ENCODE data around the gene NUTM2G.
"Not testable (repeated sequence)": the region's sequence is repeated elsewhere in the genome, so short reads cannot be mapped to it uniquely, and the experiment has no call there.

NUTM2G gene

DNA sequence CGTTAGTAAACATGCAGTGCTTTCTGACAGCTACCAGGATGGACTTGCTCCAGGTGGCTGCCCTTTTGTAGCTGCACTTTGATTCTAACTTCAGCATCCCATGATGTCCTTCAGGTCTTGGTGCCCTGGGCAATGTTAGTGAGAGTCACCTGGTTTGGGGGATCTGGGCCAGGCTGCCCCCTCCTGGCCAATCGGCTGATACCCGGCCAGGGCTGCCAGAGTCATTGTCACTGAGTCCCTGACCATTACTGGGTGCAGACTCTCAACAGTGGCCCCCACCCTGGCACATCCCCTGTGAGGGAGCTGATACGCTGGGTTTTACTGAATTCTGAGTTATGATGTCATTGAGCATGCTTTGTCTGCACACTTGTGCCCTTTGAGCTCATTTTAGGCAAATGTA, 13.5 kb downstream of the NUTM2G start:
- H3K9ac ChIP-seq (ENCODE audit: low read depth in 1 of 2, low read length in 2 of 2); H3K4me3 ChIP-seq (ENCODE audit: low read length in 2 of 2); H3K36me3 ChIP-seq (ENCODE audit: control insufficient read depth in 2 of 2, insufficient read depth in 2 of 2, low read length in 2 of 2); H3K27ac ChIP-seq (ENCODE audit: low read depth in 2 of 2, low read length in 2 of 2); H3K4me1 ChIP-seq (ENCODE audit: control insufficient read depth in 2 of 2, insufficient read depth in 2 of 2, low read length in 2 of 2); H3K9me3 ChIP-seq (ENCODE audit: control insufficient read depth in 2 of 2, low read length in 2 of 2); H3K27me3 ChIP-seq (ENCODE audit: control insufficient read depth in 2 of 2, insufficient read depth in 2 of 2, low read length in 2 of 2): not testable (repeated sequence)

DNA sequence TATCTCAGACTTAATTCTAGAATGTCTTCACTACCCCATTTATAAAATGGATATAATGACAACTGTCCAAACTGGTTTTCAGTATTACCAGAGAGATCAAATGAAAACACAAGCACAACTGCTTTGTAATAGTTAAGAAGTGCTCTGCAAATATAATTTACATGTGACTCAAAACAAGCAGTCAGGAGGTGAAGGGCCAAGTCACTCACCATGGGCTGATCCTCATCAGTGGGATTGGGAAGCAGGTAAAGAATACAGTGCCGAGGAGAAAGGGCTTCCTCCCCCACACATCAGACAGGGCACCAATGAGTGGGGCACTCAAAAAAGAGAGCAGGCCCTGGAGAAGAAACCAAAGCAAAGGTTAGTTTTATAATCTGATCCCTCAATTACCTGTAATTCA, 20.7 kb downstream of the NUTM2G start:
- H3K9ac ChIP-seq (ENCODE audit: low read depth in 1 of 2, low read length in 2 of 2); H3K4me1 ChIP-seq (ENCODE audit: control insufficient read depth in 2 of 2, insufficient read depth in 2 of 2, low read length in 2 of 2); H3K9me3 ChIP-seq (ENCODE audit: control insufficient read depth in 2 of 2, low read length in 2 of 2); H3K4me3 ChIP-seq (ENCODE audit: low read length in 2 of 2); H3K27me3 ChIP-seq (ENCODE audit: control insufficient read depth in 2 of 2, insufficient read depth in 2 of 2, low read length in 2 of 2); H3K27ac ChIP-seq (ENCODE audit: low read depth in 2 of 2, low read length in 2 of 2); H3K36me3 ChIP-seq (ENCODE audit: control insufficient read depth in 2 of 2, insufficient read depth in 2 of 2, low read length in 2 of 2): not testable (repeated sequence)

DNA sequence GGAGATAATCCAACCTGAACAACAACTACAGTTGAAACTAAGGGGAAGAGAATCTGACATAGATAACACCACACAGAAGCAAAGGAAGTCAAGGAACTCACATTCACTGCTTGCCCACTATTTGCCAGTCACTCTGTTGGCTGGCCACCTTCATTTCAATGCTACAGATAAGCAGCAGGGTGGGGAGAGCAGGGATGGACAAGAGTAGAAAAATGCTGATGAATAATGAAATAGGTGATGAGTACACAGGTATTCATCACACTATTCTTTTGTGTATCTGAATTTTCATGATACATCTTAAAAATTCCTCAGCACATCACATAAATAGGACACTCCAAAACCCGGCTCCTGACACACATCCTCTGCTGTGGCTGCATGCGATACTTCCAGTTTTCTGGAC, 21.9 kb downstream of the NUTM2G start:
- H3K4me1 ChIP-seq (ENCODE audit: control insufficient read depth in 2 of 2, insufficient read depth in 2 of 2, low read length in 2 of 2); H3K4me3 ChIP-seq (ENCODE audit: low read length in 2 of 2); H3K27ac ChIP-seq (ENCODE audit: low read depth in 2 of 2, low read length in 2 of 2); H3K27me3 ChIP-seq (ENCODE audit: control insufficient read depth in 2 of 2, insufficient read depth in 2 of 2, low read length in 2 of 2); H3K36me3 ChIP-seq (ENCODE audit: control insufficient read depth in 2 of 2, insufficient read depth in 2 of 2, low read length in 2 of 2); H3K9me3 ChIP-seq (ENCODE audit: control insufficient read depth in 2 of 2, low read length in 2 of 2); H3K9ac ChIP-seq (ENCODE audit: low read depth in 1 of 2, low read length in 2 of 2): not testable (repeated sequence)

DNA sequence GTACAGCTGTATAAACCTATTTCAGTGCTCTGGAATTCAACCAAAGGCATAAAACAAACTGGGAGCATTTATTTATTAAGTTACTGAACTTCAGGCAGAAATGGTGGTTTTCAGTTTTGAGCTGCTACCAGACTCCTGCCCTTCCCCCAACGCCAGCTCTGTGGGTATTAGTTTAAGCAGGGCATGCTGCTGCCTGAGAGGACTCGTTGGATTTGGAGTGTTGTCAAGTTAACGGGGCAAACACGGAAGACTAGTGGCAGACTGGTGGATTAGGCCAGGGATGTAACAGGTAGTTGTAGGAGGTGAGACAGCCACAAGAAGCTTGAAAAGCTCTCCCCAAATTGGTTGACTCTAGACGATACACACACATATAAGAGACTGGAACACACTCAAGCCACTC, 38.9 kb downstream of the NUTM2G start:
- H3K36me3 ChIP-seq (ENCODE audit: control insufficient read depth in 2 of 2, insufficient read depth in 2 of 2, low read length in 2 of 2); H3K27me3 ChIP-seq (ENCODE audit: control insufficient read depth in 2 of 2, insufficient read depth in 2 of 2, low read length in 2 of 2); H3K27ac ChIP-seq (ENCODE audit: low read depth in 2 of 2, low read length in 2 of 2); H3K4me3 ChIP-seq (ENCODE audit: low read length in 2 of 2); H3K4me1 ChIP-seq (ENCODE audit: control insufficient read depth in 2 of 2, insufficient read depth in 2 of 2, low read length in 2 of 2); H3K9ac ChIP-seq (ENCODE audit: low read depth in 1 of 2, low read length in 2 of 2); H3K9me3 ChIP-seq (ENCODE audit: control insufficient read depth in 2 of 2, low read length in 2 of 2): not testable (repeated sequence)

DNA sequence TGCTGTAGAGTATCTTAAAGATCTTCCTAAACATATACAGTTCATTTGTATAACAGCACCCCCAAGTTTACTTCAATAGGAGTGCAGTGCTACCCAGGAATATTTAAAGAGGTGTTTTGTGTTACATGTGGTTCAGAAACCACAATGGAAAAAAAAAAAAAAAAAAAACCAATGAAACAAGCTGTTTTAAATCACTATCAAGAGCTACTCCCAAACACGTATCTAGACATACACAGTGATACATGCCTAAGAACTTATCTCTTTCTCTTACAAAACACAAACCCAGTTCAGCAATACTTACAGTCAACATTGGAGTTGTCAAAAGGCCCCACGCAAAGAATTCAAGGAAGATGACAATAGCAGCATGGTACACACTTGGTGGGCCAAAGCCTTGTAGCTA, 43.9 kb downstream of the NUTM2G start:
- not testable (repeated sequence) for H3K9ac ChIP-seq (ENCODE audit: low read depth in 1 of 2, low read length in 2 of 2); H3K4me1 ChIP-seq (ENCODE audit: control insufficient read depth in 2 of 2, insufficient read depth in 2 of 2, low read length in 2 of 2); H3K9me3 ChIP-seq (ENCODE audit: control insufficient read depth in 2 of 2, low read length in 2 of 2); H3K36me3 ChIP-seq (ENCODE audit: control insufficient read depth in 2 of 2, insufficient read depth in 2 of 2, low read length in 2 of 2); H3K27me3 ChIP-seq (ENCODE audit: control insufficient read depth in 2 of 2, insufficient read depth in 2 of 2, low read length in 2 of 2); H3K4me3 ChIP-seq (ENCODE audit: low read length in 2 of 2); H3K27ac ChIP-seq (ENCODE audit: low read depth in 2 of 2, low read length in 2 of 2)

- H3K9ac ChIP-seq (ENCODE audit: low read depth in 1 of 2, low read length in 2 of 2); H3K4me3 ChIP-seq (ENCODE audit: low read length in 2 of 2); H3K36me3 ChIP-seq (ENCODE audit: control insufficient read depth in 2 of 2, insufficient read depth in 2 of 2, low read length in 2 of 2); H3K27ac ChIP-seq (ENCODE audit: low read depth in 2 of 2, low read length in 2 of 2); H3K9me3 ChIP-seq (ENCODE audit: control insufficient read depth in 2 of 2, low read length in 2 of 2); H3K4me1 ChIP-seq (ENCODE audit: control insufficient read depth in 2 of 2, insufficient read depth in 2 of 2, low read length in 2 of 2); H3K27me3 ChIP-seq (ENCODE audit: control insufficient read depth in 2 of 2, insufficient read depth in 2 of 2, low read length in 2 of 2): not testable (repeated sequence)
These were observed 45.4 kb downstream of the NUTM2G start for GRCh38 chr9:96974037-96974436.

- H3K4me1 ChIP-seq (ENCODE audit: control insufficient read depth in 2 of 2, insufficient read depth in 2 of 2, low read length in 2 of 2); H3K27ac ChIP-seq (ENCODE audit: low read depth in 2 of 2, low read length in 2 of 2); H3K36me3 ChIP-seq (ENCODE audit: control insufficient read depth in 2 of 2, insufficient read depth in 2 of 2, low read length in 2 of 2); H3K4me3 ChIP-seq (ENCODE audit: low read length in 2 of 2); H3K27me3 ChIP-seq (ENCODE audit: control insufficient read depth in 2 of 2, insufficient read depth in 2 of 2, low read length in 2 of 2); H3K9me3 ChIP-seq (ENCODE audit: control insufficient read depth in 2 of 2, low read length in 2 of 2); H3K9ac ChIP-seq (ENCODE audit: low read depth in 1 of 2, low read length in 2 of 2): not testable (repeated sequence)
These were observed 55.0 kb downstream of the NUTM2G start for GRCh38 chr9:96983496-96984122.

- H3K36me3 ChIP-seq (ENCODE audit: control insufficient read depth in 2 of 2, insufficient read depth in 2 of 2, low read length in 2 of 2); H3K9ac ChIP-seq (ENCODE audit: low read depth in 1 of 2, low read length in 2 of 2); H3K9me3 ChIP-seq (ENCODE audit: control insufficient read depth in 2 of 2, low read length in 2 of 2); H3K4me3 ChIP-seq (ENCODE audit: low read length in 2 of 2); H3K4me1 ChIP-seq (ENCODE audit: control insufficient read depth in 2 of 2, insufficient read depth in 2 of 2, low read length in 2 of 2); H3K27me3 ChIP-seq (ENCODE audit: control insufficient read depth in 2 of 2, insufficient read depth in 2 of 2, low read length in 2 of 2); H3K27ac ChIP-seq (ENCODE audit: low read depth in 2 of 2, low read length in 2 of 2): not testable (repeated sequence)
These were observed 55.5 kb downstream of the NUTM2G start for GRCh38 chr9:96984139-96984538.

- H3K27ac ChIP-seq (ENCODE audit: low read depth in 2 of 2, low read length in 2 of 2); H3K9ac ChIP-seq (ENCODE audit: low read depth in 1 of 2, low read length in 2 of 2); H3K36me3 ChIP-seq (ENCODE audit: control insufficient read depth in 2 of 2, insufficient read depth in 2 of 2, low read length in 2 of 2): not testable (repeated sequence)
These were observed 56.2 kb downstream of the NUTM2G start for GRCh38 chr9:96984887-96985286.

More at GRCh38 chr9:96984887-96985286, 56.2 kb downstream of the NUTM2G start:
- not testable (repeated sequence) for H3K27me3 ChIP-seq (ENCODE audit: control insufficient read depth in 2 of 2, insufficient read depth in 2 of 2, low read length in 2 of 2); H3K4me1 ChIP-seq (ENCODE audit: control insufficient read depth in 2 of 2, insufficient read depth in 2 of 2, low read length in 2 of 2); H3K4me3 ChIP-seq (ENCODE audit: low read length in 2 of 2); H3K9me3 ChIP-seq (ENCODE audit: control insufficient read depth in 2 of 2, low read length in 2 of 2)

All from mucosa of rectum (tissue), 2 donors.